Small intestine (tissue), 7 donors: Measurements from ENCODE around the gene GARRE1. TPM values are rescaled to one million over a fixed set of nuclear protein-coding genes. Genes with fewer than 3 reads are reported as not detected.
"Not testable (repeated sequence)": the region's sequence is repeated elsewhere in the genome, so short reads cannot be mapped to it uniquely, and the experiment has no call there.

Experiments used
- DNase-seq, 2 donors: peaks; one replicate each; pipeline versions ENCODE4 v3.0.0 to v3.0.0-alpha.2; 2013
- FAIRE-seq: peaks from 2 replicates; lab custom pipeline; 2012; peaks lifted over from hg19 to GRCh38; lab: Jason Lieb, UNC
- H3K27ac ChIP-seq, 3 donors: one replicate each; pipeline ENCODE4 v1.5.1; 2013; ENCODE audit warnings: low read length in 2 of 3, mild to moderate bottlenecking in 2 of 3, control low read depth in 1 of 3, inconsistent platforms in 1 of 3, low read depth in 1 of 3, moderate library complexity in 1 of 3
- H3K27me3 ChIP-seq, 3 donors: one replicate each; pipeline ENCODE4 v1.6.1; 2013; ENCODE audit warnings: low read length in 3 of 3, inconsistent platforms in 1 of 3; ENCODE audit not compliant: control insufficient read depth in 3 of 3, insufficient read depth in 3 of 3
- H3K36me3 ChIP-seq, 3 donors: one replicate each; pipeline ENCODE4 v1.6.1; 2013; ENCODE audit warnings: low read length in 3 of 3, inconsistent platforms in 1 of 3, low read depth in 1 of 3, mild to moderate bottlenecking in 1 of 3, moderate library complexity in 1 of 3; ENCODE audit not compliant: control insufficient read depth in 3 of 3, insufficient read depth in 2 of 3
- H3K4me1 ChIP-seq, 3 donors: one replicate each; pipeline ENCODE4 v1.6.1; 2013; ENCODE audit warnings: low read length in 2 of 3, inconsistent platforms in 1 of 3, low read depth in 1 of 3, mild to moderate bottlenecking in 1 of 3, moderate library complexity in 1 of 3; ENCODE audit not compliant: control insufficient read depth in 3 of 3, insufficient read depth in 2 of 3
- H3K4me3 ChIP-seq, 3 donors: one replicate each; pipeline ENCODE4 v1.5.1; 2013; ENCODE audit warnings: low read length in 3 of 3, control low read depth in 1 of 3, inconsistent platforms in 1 of 3, low read depth in 1 of 3, mild to moderate bottlenecking in 1 of 3, moderate library complexity in 1 of 3
- H3K9me3 ChIP-seq, 2 donors: one replicate each; pipeline ENCODE4 v1.6.1; 2013; ENCODE audit warnings: low read depth in 1 of 2, low read length in 1 of 2; ENCODE audit not compliant: control insufficient read depth in 2 of 2, insufficient read depth in 1 of 2
- WGBS, 3 donors: extraction: QIAGEN DNeasy Blood & Tissue Kit; methylation state at CpG; one replicate each; pipeline ENCODE4 v1.1.7; 2013; 5-methylcytosine and 5-hydroxymethylcytosine counted together
- polyA plus RNA-seq, 4 donors: library from polyadenylated mRNA; stranded (reverse) in 3 of 4; unstranded in 1 of 4; fragments of 200-250 nt in 3 of 4; fragments of 120-200 nt in 1 of 4; gene quantifications; one replicate each; pipeline versions ENCODE4 v1.2.1 to v1.2.3, GENCODE V29; 2013
- donor health status: healthy with polysubstance abuse.
- donor health status: control.
- donor health status: control.
- donor health status: Bipolar disorder and iron deficiency.
- donor health status: healthy.

Gene GARRE1
- polyA plus RNA-seq, 4 donors, result 2.7 to 20.4 (median 6.9) TPM

- no peak for FAIRE-seq
These were observed 18.9 kb upstream of the GARRE1 start for GRCh38 chr19:34235425-34235940.

GRCh38 chr19:34236035-34236987 lies 18.0 kb upstream of the GARRE1 start:
- no peaks in the 10 kb centered on the region for H3K9me3 ChIP-seq
- WGBS, 3 donors, result 54 to 69% (median 66%) methylated on average over 18 of the region's 18 CpGs
- no peak overlapping the region for H3K4me3 ChIP-seq
- no peak overlapping the region for H3K27ac ChIP-seq
- peaks cover 0 to 2% (median 0%) of the 10 kb centered on the region in 3 donors for H3K36me3 ChIP-seq
- DNase-seq, result peak; percentile 46 to 55
- peaks cover 0 to 3% (median 0%) of the 10 kb centered on the region in 3 donors for H3K4me1 ChIP-seq
- FAIRE-seq, result no peak
- no peaks in the 10 kb centered on the region for H3K27me3 ChIP-seq

More at GRCh38 chr19:34235425-34235940, 18.9 kb upstream of the GARRE1 start:
- H3K9me3 ChIP-seq, result no peaks in the 10 kb centered on the region
- 93 to 96% (median 96%) methylated on average over 2 of the region's 2 CpGs for WGBS, 3 donors
- DNase-seq, result no peak
- peaks cover 0 to 6% (median 0%) of the 10 kb centered on the region in 3 donors for H3K36me3 ChIP-seq
- H3K27ac ChIP-seq, result no peak overlapping the region
- H3K4me3 ChIP-seq, result no peak overlapping the region
- H3K4me1 ChIP-seq, result peaks cover 0 to 3% (median 0%) of the 10 kb centered on the region in 3 donors
- H3K27me3 ChIP-seq, result no peaks in the 10 kb centered on the region

- no peak for DNase-seq
- peaks cover 0 to 2% (median 0%) of the 10 kb centered on the region in 3 donors for H3K36me3 ChIP-seq
- no peaks in the 10 kb centered on the region for H3K9me3 ChIP-seq
- H3K4me3 ChIP-seq, result no peak overlapping the region
- no peak for FAIRE-seq
- no peaks in the 10 kb centered on the region for H3K27me3 ChIP-seq
- H3K4me1 ChIP-seq, result peaks cover 0 to 3% (median 0%) of the 10 kb centered on the region in 3 donors
- no peak overlapping the region for H3K27ac ChIP-seq
- 72 to 95% (median 89%) methylated on average over 3 of the region's 3 CpGs for WGBS, 3 donors
These were observed 17.1 kb upstream of the GARRE1 start for GRCh38 chr19:34237283-34237682.

- Histone ChIP-seq H3K27me3 (no peaks in the 10 kb centered on the region), H3K4me3 (no peak overlapping the region), H3K9me3 (no peaks in the 10 kb centered on the region), H3K27ac (no peak overlapping the region), H3K36me3 (peaks cover 0 to 2% (median 0%) of the 10 kb centered on the region in 3 donors), H3K4me1 (peaks cover 0 to 3% (median 0%) of the 10 kb centered on the region in 3 donors)
- DNase-seq, result no peak
- FAIRE-seq, result no peak
- 95 to 96% (median 95%) methylated on average over 4 of the region's 4 CpGs for WGBS, 3 donors
These were observed 16.4 kb upstream of the GARRE1 start for GRCh38 chr19:34237939-34238338.

GRCh38 chr19:34241513-34242337 lies 12.6 kb upstream of the GARRE1 start:
- WGBS, 3 donors, result 40 to 64% (median 50%) methylated on average over 13 of the region's 13 CpGs
- H3K27ac ChIP-seq, result no peak overlapping the region
- H3K4me1 ChIP-seq, result no peaks in the 10 kb centered on the region
- H3K27me3 ChIP-seq, result no peaks in the 10 kb centered on the region
- H3K36me3 ChIP-seq, result peaks cover 0 to 2% (median 0%) of the 10 kb centered on the region in 3 donors
- DNase-seq (peak; percentile 61 to 72), FAIRE-seq (no peak)
- no peak overlapping the region for H3K4me3 ChIP-seq
- no peaks in the 10 kb centered on the region for H3K9me3 ChIP-seq

- not testable (repeated sequence) for H3K36me3 ChIP-seq, FAIRE-seq
These were observed 11.0 kb upstream of the GARRE1 start for GRCh38 chr19:34243138-34243875.

GRCh38 chr19:34243876-34244578 lies 10.3 kb upstream of the GARRE1 start:
- no peak for FAIRE-seq
- Histone ChIP-seq H3K4me3 (no peak overlapping the region), H3K9me3 (no peaks in the 10 kb centered on the region), H3K27me3 (no peaks in the 10 kb centered on the region), H3K4me1 (no peaks in the 10 kb centered on the region), H3K27ac (no peak overlapping the region), H3K36me3 (no peaks in the 10 kb centered on the region)
- WGBS, 3 donors, result 89 to 90% (median 90%) methylated on average over 17 of the region's 17 CpGs
- DNase-seq, result no peak

More at GRCh38 chr19:34243138-34243875, 11.0 kb upstream of the GARRE1 start:
- not testable (repeated sequence) for H3K4me1 ChIP-seq, H3K9me3 ChIP-seq, H3K4me3 ChIP-seq, DNase-seq, H3K27me3 ChIP-seq, H3K27ac ChIP-seq
- WGBS, 3 donors, result 93 to 95% (median 94%) methylated on average over 10 of the region's 10 CpGs
